OCI-LY7 (cell line): ENCODE results near the gene PARVG. TPM values are rescaled to one million over a fixed set of nuclear protein-coding genes. Genes with fewer than 3 reads are reported as not detected.

Source experiments
- BruUV-seq: library from RNA; stranded (reverse); fragments of 400-500 nt; replicated peaks from 2 replicates; lab custom pipeline; 2021; lab: Mats Ljungman, UMichigan
- CTCF ChIA-PET: fragments of 300-600 bp; sonication (Branson Sonifier 250); formaldehyde crosslinking; loops from one replicate; lab custom pipeline; 2022; ENCODE audit warnings: antibody characterized with exemption; ENCODE audit not compliant: unreplicated experiment; lab: Charles Lee
- POLR2A ChIA-PET: fragments of 300-600 bp; sonication (Branson Sonifier 250); formaldehyde crosslinking; loops from one replicate; lab custom pipeline; 2022; ENCODE audit warnings: antibody characterized with exemption; lab: Charles Lee
- DNase-seq: peaks from one replicate; pipeline ENCODE4 v3.0.0-alpha.2; 2015; ENCODE audit warnings: low spot score
- H2AFZ ChIP-seq: fragments of 200-600 bp; sonication (generic), shearing (Covaris generic); 2 replicates; pipeline ENCODE4 v1.6.1; 2014; ENCODE audit warnings: mild to moderate bottlenecking, antibody characterized with exemption, low read length, moderate library complexity
- H3K27ac ChIP-seq: fragments of 200-600 bp; sonication (generic); 2 replicates; pipeline ENCODE4 v1.5.1; 2014; ENCODE audit warnings: mixed run types, low read depth, mild to moderate bottlenecking, moderate library complexity, low read length, inconsistent platforms; ENCODE audit not compliant: poor library complexity, severe bottlenecking
- H3K36me3 ChIP-seq: fragments of 200-600 bp; sonication (generic); 2 replicates; pipeline ENCODE4 v1.6.1; 2014; ENCODE audit warnings: mild to moderate bottlenecking, antibody characterized with exemption, low read length, moderate library complexity, mixed read lengths; ENCODE audit not compliant: insufficient read depth
- H3K4me1 ChIP-seq: fragments of 200-600 bp; sonication (generic); 2 replicates; pipeline ENCODE4 v1.5.1; 2014; ENCODE audit warnings: mild to moderate bottlenecking, low read length; ENCODE audit not compliant: insufficient read depth, poor library complexity, severe bottlenecking
- H3K4me2 ChIP-seq: fragments of 200-600 bp; sonication (generic); 2 replicates; pipeline ENCODE4 v1.6.1; 2014; ENCODE audit warnings: mild to moderate bottlenecking, low read length
- H3K4me3 ChIP-seq: fragments of 200-600 bp; sonication (generic); 2 replicates; pipeline ENCODE4 v1.5.1; 2014; ENCODE audit warnings: mild to moderate bottlenecking, low read depth, low read length; ENCODE audit not compliant: poor library complexity, severe bottlenecking
- H3K79me2 ChIP-seq: fragments of 200-600 bp; sonication (generic); 2 replicates; pipeline ENCODE4 v1.6.1; 2016; ENCODE audit warnings: low read depth, mild to moderate bottlenecking, low read length, moderate library complexity, mixed read lengths; ENCODE audit not compliant: insufficient read depth
- H3K9me2 ChIP-seq: fragments of 200-600 bp; sonication (generic); 2 replicates; pipeline ENCODE4 v1.6.1; 2016; ENCODE audit warnings: mild to moderate bottlenecking, low read length, mixed read lengths; ENCODE audit not compliant: insufficient read depth
- H3K9me3 ChIP-seq: fragments of 200-600 bp; sonication (generic); 2 replicates; pipeline ENCODE4 v1.6.1; 2014; ENCODE audit warnings: mild to moderate bottlenecking, mixed run types, low read length, mixed read lengths
- H4K20me1 ChIP-seq: fragments of 200-600 bp; sonication (generic); 2 replicates; pipeline ENCODE4 v1.6.1; 2014; ENCODE audit warnings: mild to moderate bottlenecking, antibody characterized with exemption, low read length, moderate library complexity, mixed read lengths; ENCODE audit not compliant: insufficient read depth
- EZH2phosphoT487 ChIP-seq: fragments of 200-600 bp; sonication (generic); IDR thresholded peaks from 2 replicates; pipeline ENCODE4 v1.6.1; 2018; ENCODE audit warnings: low read depth, borderline replicate concordance, mild to moderate bottlenecking, mixed run types, antibody characterized with exemption, low read length, moderate library complexity, mixed read lengths
- intact Hi-C: fragments of 100-400 bp; cut with micrococcal nuclease; formaldehyde crosslinking; loops from one replicate; pipeline ENCODE4 v1.10.0; 2022; ENCODE audit not compliant: unreplicated experiment
- total RNA-seq, 2 experiments: library from RNA; depleted of rRNA in 1 of 2; stranded (reverse); fragments of >200 nt in 1 of 2; shearing (Covaris generic) in 1 of 2; gene quantifications; 2 replicates each; pipeline ENCODE4 v1.2.3, GENCODE V29; 2014 to 2022
- TF ChIP-seq, protein P1 (sequence below): fragments of 200-600 bp; sonication (generic); conservative IDR thresholded peaks from 2 replicates; pipeline ENCODE4 v1.5.1; 2014; ENCODE audit warnings: mild to moderate bottlenecking, antibody characterized with exemption, low read length, moderate library complexity, mixed read lengths

The PARVG gene
- total RNA-seq, 2 experiments from 2014 or later = 0.85 to 7.7 TPM

DNA sequence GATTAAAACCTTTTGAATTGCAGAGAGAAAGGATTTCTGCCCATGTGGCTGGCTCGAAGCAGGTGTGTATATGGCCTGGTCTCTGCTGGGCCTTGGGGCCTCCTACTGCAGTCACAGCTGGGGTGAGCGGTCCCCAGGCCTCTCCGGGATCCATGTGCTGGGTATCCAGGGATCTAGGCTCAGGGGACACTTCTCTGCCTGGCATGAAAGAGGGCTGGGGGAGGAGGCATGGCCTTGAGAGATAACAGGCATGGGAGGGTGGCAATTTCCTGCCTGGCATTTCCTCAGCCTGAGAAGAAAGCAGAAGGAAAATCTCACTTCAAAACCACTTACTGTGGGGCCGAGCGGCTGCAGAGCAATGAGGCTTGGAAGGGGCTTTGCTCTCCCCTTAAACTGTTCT is 20.3 kb upstream of the PARVG start:
- BruUV-seq = no TSS peak
- H3K4me2 ChIP-seq = no peak overlapping the region
- no peak overlapping the region for H2AFZ ChIP-seq
- CTCF ChIA-PET = no interaction called here
- no peak for DNase-seq
- no peaks in the 10 kb centered on the region for H3K79me2 ChIP-seq
- no peak overlapping the region for H3K27ac ChIP-seq
- TF ChIP-seq EZH2phosphoT487 = no peak
- TF ChIP-seq, protein P1, sequence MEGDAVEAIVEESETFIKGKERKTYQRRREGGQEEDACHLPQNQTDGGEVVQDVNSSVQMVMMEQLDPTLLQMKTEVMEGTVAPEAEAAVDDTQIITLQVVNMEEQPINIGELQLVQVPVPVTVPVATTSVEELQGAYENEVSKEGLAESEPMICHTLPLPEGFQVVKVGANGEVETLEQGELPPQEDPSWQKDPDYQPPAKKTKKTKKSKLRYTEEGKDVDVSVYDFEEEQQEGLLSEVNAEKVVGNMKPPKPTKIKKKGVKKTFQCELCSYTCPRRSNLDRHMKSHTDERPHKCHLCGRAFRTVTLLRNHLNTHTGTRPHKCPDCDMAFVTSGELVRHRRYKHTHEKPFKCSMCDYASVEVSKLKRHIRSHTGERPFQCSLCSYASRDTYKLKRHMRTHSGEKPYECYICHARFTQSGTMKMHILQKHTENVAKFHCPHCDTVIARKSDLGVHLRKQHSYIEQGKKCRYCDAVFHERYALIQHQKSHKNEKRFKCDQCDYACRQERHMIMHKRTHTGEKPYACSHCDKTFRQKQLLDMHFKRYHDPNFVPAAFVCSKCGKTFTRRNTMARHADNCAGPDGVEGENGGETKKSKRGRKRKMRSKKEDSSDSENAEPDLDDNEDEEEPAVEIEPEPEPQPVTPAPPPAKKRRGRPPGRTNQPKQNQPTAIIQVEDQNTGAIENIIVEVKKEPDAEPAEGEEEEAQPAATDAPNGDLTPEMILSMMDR = no peak
- POLR2A ChIA-PET = interaction anchor here (0.7 kb wide), 1 partner anchor 199 kb away, joined by 5 read pairs; no protein-coding TSS in a partner anchor
- intact Hi-C loops = no loop called here
- H3K9me3 ChIP-seq = no peaks in the 10 kb centered on the region
- H3K9me2 ChIP-seq = no peaks in the 10 kb centered on the region
- no peaks in the 10 kb centered on the region for H3K36me3 ChIP-seq
- no peak overlapping the region for H3K4me3 ChIP-seq
- no peaks in the 10 kb centered on the region for H3K4me1 ChIP-seq
- H4K20me1 ChIP-seq = no peaks in the 10 kb centered on the region

DNA sequence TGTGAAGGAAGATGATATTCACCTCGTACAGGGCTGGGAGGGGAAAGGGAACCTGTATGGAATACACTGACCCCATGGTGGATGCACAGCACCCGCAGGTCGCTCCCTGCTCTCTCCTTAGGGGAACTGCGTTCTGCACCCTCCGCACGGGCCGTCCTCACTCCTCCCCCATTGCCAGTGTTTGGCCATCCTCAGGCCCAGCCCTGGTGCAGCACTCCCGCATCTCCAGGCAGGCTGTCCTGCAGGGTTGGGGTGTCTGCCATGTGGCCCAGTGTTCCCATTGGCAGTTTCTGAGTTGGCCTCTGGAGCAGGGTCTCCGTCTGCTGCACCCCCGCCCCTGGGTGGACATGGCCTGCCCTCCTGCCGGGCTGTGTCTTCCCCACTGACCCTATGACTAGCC is 19.1 kb upstream of the PARVG start:
- POLR2A ChIA-PET = no interaction called here
- H3K79me2 ChIP-seq = no peaks in the 10 kb centered on the region
- no peak overlapping the region for H3K27ac ChIP-seq
- BruUV-seq = no TSS peak
- H4K20me1 ChIP-seq = no peaks in the 10 kb centered on the region
- no peak overlapping the region for H3K4me3 ChIP-seq
- H2AFZ ChIP-seq = no peak overlapping the region
- H3K4me1 ChIP-seq = no peaks in the 10 kb centered on the region
- no peak overlapping the region for H3K4me2 ChIP-seq
- H3K9me2 ChIP-seq = no peaks in the 10 kb centered on the region
- intact Hi-C loops = no loop called here
- DNase-seq = no peak
- TF ChIP-seq, protein P1 = no peak
- TF ChIP-seq EZH2phosphoT487 = no peak
- no peaks in the 10 kb centered on the region for H3K36me3 ChIP-seq
- CTCF ChIA-PET = no interaction called here
- H3K9me3 ChIP-seq = no peaks in the 10 kb centered on the region

DNA sequence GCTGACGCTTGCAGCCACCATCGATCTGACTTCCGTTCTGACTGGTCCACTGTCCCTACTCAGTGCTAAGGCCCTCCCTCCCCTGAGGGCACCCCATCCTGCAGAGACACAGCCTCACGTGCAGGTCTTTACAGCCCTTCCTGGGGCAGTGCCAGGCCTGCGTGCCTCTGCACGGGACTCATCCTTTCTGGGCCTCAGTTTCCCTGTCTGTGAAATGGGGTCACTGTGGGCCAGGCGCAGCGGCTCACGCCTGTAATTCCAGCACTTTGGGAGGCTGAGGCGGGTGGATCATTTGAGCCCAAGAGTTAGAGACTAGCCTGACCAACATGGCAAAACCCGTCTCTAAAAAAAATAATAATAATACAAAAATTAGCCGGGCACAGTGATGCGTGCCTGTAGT is 17.8 kb upstream of the PARVG start:
- no peak for TF ChIP-seq EZH2phosphoT487
- TF ChIP-seq, protein P1 = no peak
- Histone ChIP-seq H2AFZ (no peak overlapping the region), H4K20me1 (no peaks in the 10 kb centered on the region), H3K9me2 (no peaks in the 10 kb centered on the region), H3K36me3 (no peaks in the 10 kb centered on the region), H3K4me1 (no peaks in the 10 kb centered on the region), H3K4me3 (no peak overlapping the region), H3K4me2 (no peak overlapping the region), H3K27ac (no peak overlapping the region), H3K79me2 (no peaks in the 10 kb centered on the region), H3K9me3 (no peaks in the 10 kb centered on the region)
- intact Hi-C loops = no loop called here
- DNase-seq = no peak
- ChIA-PET CTCF (no interaction called here), POLR2A (no interaction called here)
- no TSS peak for BruUV-seq
